DMS53 (cell line): ENCODE measurements around the gene FCHSD2.
A peak's percentile ranks its signal among the peaks of the same experiment; 100 is the strongest.
"Not testable (repeated sequence)": the region's sequence is repeated elsewhere in the genome, so short reads cannot be mapped to it uniquely, and the experiment has no call there.

Source experiments
- DNase-seq: peaks from one replicate; lab custom pipeline; 2025; lab: John Stamatoyannopoulos, UW

Gene FCHSD2

DNA sequence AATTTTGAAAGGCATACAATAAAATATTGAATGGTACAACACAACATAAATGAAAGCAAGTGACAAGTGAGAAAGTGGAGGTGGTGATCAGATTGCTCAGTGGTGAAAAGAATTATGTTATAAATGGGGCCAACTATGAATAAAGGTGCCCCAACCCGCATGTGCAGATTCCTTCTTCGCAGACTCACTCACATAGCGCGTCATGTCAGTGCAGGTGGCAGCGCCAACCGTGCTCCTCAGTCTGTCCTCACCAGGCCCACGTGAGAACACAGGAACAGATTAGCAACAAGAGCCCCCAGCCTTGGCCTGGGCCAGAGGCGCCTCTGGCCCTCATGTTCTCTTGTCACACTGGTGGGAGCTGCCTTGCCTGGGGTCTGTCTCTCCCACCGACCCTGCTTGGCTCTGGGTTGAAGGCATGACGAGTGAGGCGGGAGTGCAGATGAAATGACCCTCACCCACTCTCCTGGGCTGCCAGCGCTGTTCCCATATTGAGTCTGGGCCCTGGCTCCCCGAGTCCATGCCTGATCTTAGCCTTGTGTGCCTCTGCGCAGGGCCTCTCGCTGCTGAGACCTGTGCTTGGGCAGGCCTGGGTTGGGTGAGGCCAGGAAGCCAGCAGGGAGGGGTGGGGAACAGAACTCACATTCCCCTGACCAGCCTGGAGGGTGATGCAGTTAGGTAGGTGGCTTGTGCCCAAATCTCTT, 321.5 kb downstream of the FCHSD2 start:
- DNase-seq: no peak

DNA sequence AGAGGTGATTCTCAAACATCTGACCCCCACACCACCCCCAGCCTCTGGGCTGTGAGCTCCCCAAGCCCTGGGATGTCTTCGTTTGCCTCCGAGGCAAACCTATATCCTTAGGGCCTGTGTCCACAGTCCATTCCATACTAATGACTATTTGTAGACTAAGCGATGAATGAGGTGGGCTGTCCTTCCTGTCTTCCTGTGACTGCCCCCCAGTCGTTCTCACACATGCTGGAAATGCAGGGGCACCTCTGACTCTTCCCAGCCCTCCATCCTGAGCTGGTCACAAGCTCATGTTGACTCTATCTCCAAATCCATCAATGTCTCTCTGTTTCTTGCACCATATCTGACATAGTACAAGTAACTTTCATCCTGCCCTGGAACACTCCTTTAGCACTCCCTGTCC, 323.1 kb downstream of the FCHSD2 start:
- no peak for DNase-seq

DNA sequence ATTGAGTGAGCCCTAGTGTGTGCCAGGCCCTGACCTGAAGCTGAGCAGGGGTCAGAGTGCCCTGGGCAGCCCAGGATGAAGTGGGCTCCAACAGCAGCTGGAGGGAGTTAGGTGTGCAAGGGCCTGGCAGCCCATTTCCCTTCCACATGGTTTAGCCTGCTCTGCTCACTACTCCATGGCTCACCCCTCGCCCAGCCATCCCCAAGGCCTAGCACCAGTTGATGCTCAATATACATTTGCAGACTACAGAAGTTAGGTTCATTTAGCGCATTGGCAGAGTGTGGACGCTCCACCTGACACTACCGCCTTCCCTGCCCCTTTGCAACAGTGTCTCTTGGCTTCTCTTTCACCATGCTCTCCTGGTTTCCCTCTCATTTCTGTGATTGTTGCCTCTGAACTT, 324.2 kb downstream of the FCHSD2 start:
- DNase-seq: no peak

DNA sequence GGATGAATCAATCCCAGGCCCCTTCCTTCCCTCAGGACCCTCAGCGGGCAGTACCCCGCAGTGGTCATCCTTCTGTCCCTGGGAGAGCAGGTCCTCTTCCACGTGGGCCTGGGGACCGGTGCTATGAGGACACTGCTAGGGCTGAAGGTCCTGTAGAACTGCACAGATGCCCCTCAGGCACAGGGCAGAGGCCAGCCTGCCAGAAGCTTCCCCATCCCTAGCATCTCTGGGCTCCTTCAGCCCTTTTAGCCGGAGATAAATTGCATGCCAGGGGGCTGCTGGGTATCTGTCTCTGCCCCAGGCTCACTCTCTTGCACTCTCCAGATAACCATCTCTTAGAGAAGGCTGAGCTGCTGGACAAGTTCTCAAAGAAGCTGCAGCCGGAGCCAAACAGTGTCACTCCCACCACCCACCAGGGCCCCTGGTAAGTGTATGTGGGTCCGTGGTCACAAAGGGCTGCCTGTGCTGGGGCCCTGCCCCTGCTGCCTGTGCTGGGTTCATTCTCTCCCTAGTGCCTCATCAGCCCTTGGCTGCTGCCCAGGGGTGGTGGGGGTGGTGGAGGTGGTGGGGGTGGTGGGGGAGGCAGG, 325.6 kb downstream of the FCHSD2 start:
- DNase-seq: no peak

DNA sequence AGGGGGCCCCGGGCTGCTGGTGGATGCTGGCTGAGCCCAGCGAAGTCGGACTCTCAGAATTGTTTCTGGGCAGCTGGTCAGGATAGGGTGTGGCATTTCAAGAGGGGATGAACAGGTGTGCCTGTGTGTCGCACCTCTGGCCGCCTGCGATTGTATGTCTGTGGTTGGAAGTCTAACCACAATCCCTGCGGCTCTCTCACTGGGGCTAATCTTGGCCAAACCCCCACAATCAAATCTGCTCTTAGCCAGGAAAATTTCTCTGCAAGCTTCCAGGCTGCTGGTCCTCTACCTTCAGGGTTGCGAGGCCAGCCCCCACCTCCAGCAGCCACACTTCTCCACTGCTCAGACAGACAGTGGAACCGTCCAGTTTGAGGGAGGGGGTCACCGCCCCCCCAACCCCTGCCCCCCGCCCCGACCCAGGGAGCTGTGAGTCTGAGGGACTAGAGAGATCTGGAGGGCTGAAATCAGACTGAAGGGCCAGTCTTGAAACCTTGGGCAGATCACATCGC, 327.0 kb downstream of the FCHSD2 start:
- peak; percentile 94 for DNase-seq

- DNase-seq: peak; percentile 99
Observed at GRCh38 chr11:72814286-72815109, 327.6 kb downstream of the FCHSD2 start, which contains the start of gene ATG16L2. ATG16L2 (plus strand) TSS chr11:72814411; CDS start chr11:72814446, 35 bp downstream.

DNA sequence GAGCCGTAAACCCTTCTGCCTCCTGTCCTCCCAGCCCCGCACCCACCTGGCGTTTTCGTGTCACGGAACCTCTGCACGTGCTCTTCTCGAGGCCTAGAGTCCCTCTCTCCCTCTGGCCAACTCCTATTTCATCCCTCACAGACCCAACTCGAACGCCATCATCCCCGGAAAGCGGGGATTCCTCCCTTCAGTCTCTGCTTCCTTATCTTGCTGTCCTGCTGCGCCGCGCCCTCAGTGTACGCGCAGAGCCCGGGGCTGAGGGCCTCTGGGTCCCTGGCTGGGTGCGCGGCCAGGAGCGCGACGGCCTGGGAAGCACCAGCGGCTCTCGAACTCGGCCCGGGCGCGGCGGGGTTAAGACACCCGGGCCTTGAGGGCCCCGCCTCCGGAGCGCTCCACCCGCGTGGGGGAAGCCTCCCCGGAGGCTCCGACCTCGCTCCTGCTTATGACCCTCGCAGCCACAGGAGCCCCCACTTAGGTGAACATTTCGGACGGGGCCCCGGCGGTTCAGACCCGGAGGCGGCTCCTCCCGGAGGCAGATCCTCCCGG, 328.3 kb downstream of the FCHSD2 start:
- DNase-seq: peak; percentile 98

- DNase-seq: peak; percentile 91
Observed at GRCh38 chr11:72812967-72813739, 329.0 kb downstream of the FCHSD2 start.

GRCh38 chr11:72812604-72812966, 329.5 kb downstream of the FCHSD2 start:
- peak; percentile 89 for DNase-seq

GRCh38 chr11:72811686-72812085, 330.4 kb downstream of the FCHSD2 start:
- not testable (repeated sequence) for DNase-seq

DNA sequence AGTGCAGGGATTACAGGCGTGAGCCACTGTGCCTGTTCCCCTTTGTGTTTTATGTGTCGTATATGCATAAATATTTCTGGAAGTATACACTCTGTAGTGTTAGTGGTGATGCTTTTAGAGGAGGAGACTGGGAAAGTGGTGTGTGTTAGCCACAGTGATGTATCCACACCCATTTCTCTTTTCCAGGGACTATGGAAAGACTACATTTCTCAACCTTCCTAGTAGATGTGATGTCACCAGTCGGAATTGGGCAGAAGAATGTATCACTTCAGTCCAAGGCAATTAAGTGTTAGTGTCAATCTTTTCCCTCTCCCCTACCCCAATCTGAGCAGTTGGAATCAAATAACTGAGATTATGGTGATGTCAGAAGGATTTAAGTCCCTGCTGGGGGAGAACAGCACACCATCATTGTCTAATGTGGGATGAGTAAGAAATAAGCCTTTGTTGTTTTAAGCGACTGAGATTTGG, 333.8 kb downstream of the FCHSD2 start:
- no peak for DNase-seq

DNA sequence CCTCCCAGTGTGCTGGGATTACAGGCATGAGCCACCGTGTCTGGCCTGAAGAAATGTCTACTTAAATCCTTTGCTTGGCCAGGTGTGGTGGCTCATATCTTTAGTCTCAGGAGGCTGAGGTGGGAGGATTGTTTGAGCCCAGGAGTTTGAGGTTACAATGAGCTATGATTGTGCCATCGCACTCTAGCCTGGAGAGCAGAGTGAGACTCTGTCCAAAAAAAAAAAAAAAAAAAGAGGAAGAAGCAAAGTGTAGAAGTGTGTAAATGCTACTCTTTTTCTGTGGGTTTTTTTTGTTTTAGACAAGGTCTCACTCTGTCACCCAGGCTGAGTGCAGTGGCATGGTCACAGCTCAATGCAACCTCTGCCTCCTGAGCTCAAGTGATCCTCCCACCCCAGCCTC, 334.3 kb downstream of the FCHSD2 start:
- DNase-seq: no peak

DNA sequence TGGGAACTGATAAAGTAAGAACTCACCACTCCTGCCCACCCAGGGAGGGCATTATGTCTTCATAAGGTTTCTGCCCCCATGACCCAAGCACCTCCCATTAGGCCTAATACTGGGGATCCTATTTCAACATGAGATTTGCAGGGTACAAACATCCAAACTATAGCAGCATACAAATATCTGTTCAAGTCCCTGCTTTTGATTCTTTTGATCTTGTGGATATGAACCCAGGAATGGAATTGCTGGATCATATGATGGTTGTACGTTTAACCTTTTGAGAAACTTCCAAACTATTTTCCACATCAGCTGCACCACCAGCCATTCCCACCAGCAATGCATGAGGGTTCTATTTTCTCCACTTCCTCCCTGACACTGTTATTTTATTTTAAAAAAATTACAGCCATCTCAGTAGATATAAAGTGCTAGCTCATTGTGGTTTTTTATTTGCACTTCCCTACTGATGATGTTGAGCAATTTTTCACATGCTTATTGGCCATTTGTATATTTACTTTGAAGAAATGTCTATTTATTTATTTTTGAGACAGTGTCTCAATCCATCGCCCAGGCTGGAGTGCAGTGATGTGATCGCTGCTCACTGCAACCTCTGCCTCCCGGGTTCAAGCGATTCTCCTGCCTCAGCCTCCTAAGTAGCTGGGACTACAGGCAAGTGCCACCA, 335.0 kb downstream of the FCHSD2 start:
- DNase-seq: peak; percentile 64

GRCh38 chr11:72806378-72806777, 335.7 kb downstream of the FCHSD2 start:
- DNase-seq: not testable (repeated sequence)

DNA sequence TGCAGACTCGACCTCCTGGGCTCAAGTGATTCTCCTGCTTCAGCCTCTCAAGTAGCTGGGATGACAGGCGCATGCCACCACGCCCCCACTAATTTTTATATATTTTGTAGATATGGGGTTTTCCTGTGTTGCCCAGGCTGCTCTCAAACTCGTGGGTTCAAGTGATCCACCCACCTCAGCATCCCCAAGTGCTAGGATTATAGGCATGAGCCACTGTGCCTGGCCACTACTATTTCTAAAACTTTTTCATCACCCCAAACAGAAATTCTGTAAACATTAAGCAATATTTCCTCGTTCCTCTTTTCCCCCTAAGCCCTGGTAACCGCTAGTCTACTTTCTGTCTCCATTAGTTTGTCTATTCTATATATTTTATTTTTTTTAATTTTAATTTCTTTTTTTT, 336.9 kb downstream of the FCHSD2 start:
- no peak for DNase-seq

DNA sequence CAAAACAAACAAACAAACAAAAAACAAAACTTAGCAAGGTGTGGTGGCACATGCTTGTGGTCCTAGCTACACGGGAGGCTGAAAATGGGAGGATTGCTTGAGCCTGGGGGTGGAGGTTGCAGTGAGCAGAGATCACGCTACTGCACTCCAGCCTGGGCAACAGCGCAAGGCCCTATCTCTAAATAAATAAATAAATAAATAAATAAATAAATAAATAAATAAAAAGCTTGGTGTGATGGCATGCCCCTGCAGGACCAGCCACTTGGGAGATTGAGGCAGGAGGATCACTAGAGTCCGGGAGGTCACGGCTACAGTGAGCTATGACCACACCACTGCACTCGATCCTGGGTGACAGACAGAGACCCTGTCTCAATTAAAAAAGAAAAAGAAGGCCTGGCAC, 339.3 kb downstream of the FCHSD2 start:
- no peak for DNase-seq

- no peak for DNase-seq
Observed at GRCh38 chr11:72799441-72799840, 342.7 kb downstream of the FCHSD2 start.

DNA sequence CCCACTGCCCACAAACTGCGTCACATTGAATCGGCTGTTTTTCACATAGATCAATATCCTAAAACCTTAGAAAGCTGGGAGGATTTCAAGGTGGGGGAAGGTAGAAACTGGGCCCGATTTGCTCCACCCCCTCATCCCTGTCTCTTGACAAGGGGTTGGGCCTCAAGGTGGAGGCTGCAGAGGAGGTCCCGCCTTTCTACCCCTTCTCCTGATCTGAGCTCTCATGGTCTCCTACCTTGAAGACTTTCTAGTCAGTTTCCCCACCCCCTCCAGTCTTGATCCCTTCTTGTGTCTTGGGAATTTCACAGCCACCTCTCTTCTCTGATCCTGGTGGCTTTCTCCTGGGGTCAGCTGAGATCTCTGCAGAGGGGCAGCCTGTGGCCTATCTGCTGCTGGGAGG, 343.8 kb downstream of the FCHSD2 start:
- no peak for DNase-seq

DNA sequence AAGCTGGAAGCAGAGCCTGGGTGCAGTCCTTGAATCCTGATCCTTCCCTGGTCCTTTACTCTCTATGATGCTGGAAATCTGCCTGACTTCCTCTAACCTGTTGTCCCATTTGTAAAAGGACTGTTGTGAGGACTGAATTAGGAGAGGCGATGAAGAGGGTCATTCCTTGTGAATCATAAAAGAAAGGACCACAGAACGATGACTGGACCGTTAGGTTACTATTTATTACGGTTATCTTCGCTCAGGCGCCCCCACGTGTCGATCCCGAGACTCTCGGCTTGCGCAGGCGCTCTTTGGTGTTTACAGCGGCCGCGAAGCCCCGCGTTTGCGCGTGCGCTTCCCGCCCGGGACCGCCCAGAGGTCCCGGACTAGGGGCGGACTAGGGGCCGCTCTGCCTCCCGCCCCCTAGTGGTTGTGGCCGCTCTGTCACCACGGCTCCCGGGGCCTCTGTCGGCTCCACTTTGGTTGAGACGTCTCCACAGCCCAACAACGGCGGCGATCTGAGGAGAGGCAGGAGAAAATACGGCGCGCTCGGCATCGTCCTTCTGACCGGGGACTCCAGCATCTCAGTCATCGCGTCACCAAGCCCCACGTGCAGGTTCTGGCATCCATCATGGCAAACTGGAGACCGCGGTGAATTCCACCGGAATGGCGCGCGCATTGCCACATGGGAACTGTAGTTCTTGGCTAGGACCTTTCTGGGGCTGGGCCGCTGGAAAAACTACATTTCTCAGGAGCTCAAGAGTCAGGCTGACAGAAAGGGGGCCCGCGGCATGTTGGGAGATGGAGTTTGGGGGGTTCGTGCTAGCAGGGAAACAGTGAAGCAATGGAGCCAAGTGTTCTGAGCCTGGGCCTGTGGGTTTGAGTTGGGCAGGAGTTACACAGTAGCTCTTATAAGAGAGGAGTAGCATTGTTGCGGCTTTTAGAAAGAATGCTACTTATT, 348.4 kb downstream of the FCHSD2 start, which contains the start of gene STARD10:
Gene STARD10 (minus strand): TSS at position 623 of the 943 bp plus-strand sequence. CDS start 12,866 bp downstream, outside the sequence.
- DNase-seq: peak; percentile 100

- DNase-seq: no peak
Observed at GRCh38 chr11:72793076-72793424, 349.1 kb downstream of the FCHSD2 start.
